ENCODE results near the gene STK35. TPM values are rescaled to one million over a fixed set of nuclear protein-coding genes. Genes with fewer than 3 reads are reported as not detected.

Gene STK35
- total and polyA plus RNA-seq, 2 of the 8 experiments (the other 6 are each of a cell fraction or from before 2014, with no cell fraction given) = 24.9 to 45.0 TPM

GRCh38 chr20:2108498-2108897 lies 6.9 kb downstream of the STK35 start:
- H3K18ac ChIP-seq (ENCODE audit: extremely low read depth, low read length) = no peak overlapping the region
- H4K5ac ChIP-seq (ENCODE audit: insufficient read length, low read depth, low read length) = no peak overlapping the region
- H3K79me2 ChIP-seq (ENCODE audit: control insufficient read depth in 1 of 2, insufficient read depth in 2 of 2, low read length in 2 of 2) = peaks cover 29 to 98% of the 10 kb centered on the region in 2 experiments
- H2BK15ac ChIP-seq (ENCODE audit: low read length) = no peak overlapping the region
- no peak overlapping the region for H4K91ac ChIP-seq (replicated peaks; ENCODE audit: insufficient read length, low read length)
- peaks cover 21% of the 10 kb centered on the region for H3K79me1 ChIP-seq (ENCODE audit: low read depth, low read length)
- no peak overlapping the region for H2BK5ac ChIP-seq (ENCODE audit: low read depth, low read length)
- no peaks in the 10 kb centered on the region for H3K9me3 ChIP-seq (ENCODE audit: insufficient read depth in 2 of 2, low read depth in 1 of 2, low read length in 1 of 2)
- DNase-seq (ENCODE audit: low read depth in 1 of 2, low spot score in 2 of 2) = no peak
- ChIA-PET POLR2A (ENCODE audit: partially characterized antibody) (no interaction called here), CTCF (ENCODE audit: partially characterized antibody) (interaction anchor here (0.6 to 2.2 kb wide), 8 partner anchors 13 to 947 kb away, joined by 3 to 10 read pairs (median 4); no protein-coding TSS in a partner anchor)
- no peak overlapping the region for H2AK5ac ChIP-seq (ENCODE audit: low read depth, low read length)
- peaks cover 0 to 13% (median 4%) of the 10 kb centered on the region in 4 experiments; a peak in 4 of 8 replicates for H3K36me3 ChIP-seq (ENCODE audit: control insufficient read depth in 2 of 4, insufficient read depth in 4 of 4, low read length in 3 of 4)
- no peak overlapping the region for H3K4ac ChIP-seq (replicated peaks; ENCODE audit: insufficient read length, low read depth, low read length)
- FAIRE-seq = no peak
- WGBS, 2 experiments (ENCODE audit: extremely low coverage in 1 of 2, insufficient coverage in 1 of 2, insufficient read length in 1 of 2, insufficient replicate concordance in 2 of 2, low coverage in 1 of 2, low lambda C conversion rate in 2 of 2, missing lambda C conversion rate in 1 of 2) = 88% methylated on average over 3 of the region's 3 CpGs; no CpG with 5 or more reads in 1 of the 2 experiments
- H4K20me1 ChIP-seq (replicated peaks in 1 of 2; ENCODE audit: control insufficient read depth in 1 of 2, insufficient read depth in 2 of 2, low read length in 2 of 2) = peaks cover 17 to 39% of the 10 kb centered on the region in 2 experiments
- peaks cover 6% of the 10 kb centered on the region for H3K23me2 ChIP-seq (ENCODE audit: low read depth, low read length)
- H3K9ac ChIP-seq (replicated peaks in 1 of 4; ENCODE audit: extremely low read depth in 1 of 4, low read depth in 3 of 4, low read length in 3 of 4) = no peak overlapping the region
- no peak overlapping the region for H3K14ac ChIP-seq (ENCODE audit: insufficient read length)
- H3K56ac ChIP-seq (replicated peaks; ENCODE audit: insufficient read length, low read depth, low read length) = no peak overlapping the region
- no peak overlapping the region for H3K4me3 ChIP-seq (ENCODE audit: extremely low read depth in 1 of 4, insufficient read depth in 2 of 4, low read depth in 3 of 4, low read length in 4 of 4)
- no peak overlapping the region for H2BK120ac ChIP-seq (replicated peaks; ENCODE audit: low read depth, low read length)
- no peak overlapping the region for H2AFZ ChIP-seq (ENCODE audit: low read length)
- no peaks in the 10 kb centered on the region for H3K27me3 ChIP-seq (replicated peaks in 1 of 4; ENCODE audit: control insufficient read depth in 3 of 4, extremely low read depth in 1 of 4, insufficient read depth in 3 of 4, low read length in 3 of 4)
- no peak overlapping the region for H3K27ac ChIP-seq (ENCODE audit: low read depth, low read length)
- H3K23ac ChIP-seq (ENCODE audit: insufficient read length) = no peak overlapping the region
- H4K8ac ChIP-seq (ENCODE audit: extremely low read depth, insufficient read depth, low read length) = no peak overlapping the region
- peaks cover 2 to 8% (median 3%) of the 10 kb centered on the region in 4 experiments; a peak in 6 of 7 replicates for H3K4me1 ChIP-seq (replicated peaks in 1 of 4; ENCODE audit: control insufficient read depth in 3 of 4, insufficient read depth in 4 of 4, low read length in 3 of 4)
- H2BK12ac ChIP-seq (ENCODE audit: low read depth, low read length) = no peak overlapping the region
- H3K4me2 ChIP-seq (ENCODE audit: insufficient read depth in 1 of 2, low read depth in 2 of 2, low read length in 2 of 2) = no peak overlapping the region
- no peak overlapping the region for H2BK20ac ChIP-seq (ENCODE audit: low read length)
- no peak for TF ChIP-seq SUZ12 (IDR thresholded peaks at IDR 0.05; ENCODE audit: low read length)
- TF ChIP-seq SP4 (IDR thresholded peaks at IDR 0.05; ENCODE audit: low read length) = no peak
- TF ChIP-seq CTBP2 (IDR thresholded peaks at IDR 0.05; ENCODE audit: borderline replicate concordance, insufficient read depth, insufficient read length, low read length) = no peak
- no peak for TF ChIP-seq SRF (IDR thresholded peaks at IDR 0.05; ENCODE audit: low read depth, low read length)
- TF ChIP-seq HDAC6 (IDR thresholded peaks at IDR 0.05; ENCODE audit: low read depth, low read length) = no peak
- no peak for TF ChIP-seq CHD2 (IDR thresholded peaks at IDR 0.05; ENCODE audit: low read length)
- TF ChIP-seq BACH1 (IDR thresholded peaks at IDR 0.05; ENCODE audit: low read length) = no peak
- TF ChIP-seq CBX8 (IDR thresholded peaks at IDR 0.05; ENCODE audit: borderline replicate concordance, low read depth, low read length) = no peak
- TF ChIP-seq RAD21 (IDR thresholded peaks at IDR 0.05 in 1 of 2, conservative IDR thresholded peaks at IDR 0.05 in 1 of 2; ENCODE audit: low read depth in 2 of 2, low read length in 2 of 2) = no peak
- TF ChIP-seq KDM5A (IDR thresholded peaks at IDR 0.05; ENCODE audit: low read length) = no peak
- TF ChIP-seq, protein P1, sequence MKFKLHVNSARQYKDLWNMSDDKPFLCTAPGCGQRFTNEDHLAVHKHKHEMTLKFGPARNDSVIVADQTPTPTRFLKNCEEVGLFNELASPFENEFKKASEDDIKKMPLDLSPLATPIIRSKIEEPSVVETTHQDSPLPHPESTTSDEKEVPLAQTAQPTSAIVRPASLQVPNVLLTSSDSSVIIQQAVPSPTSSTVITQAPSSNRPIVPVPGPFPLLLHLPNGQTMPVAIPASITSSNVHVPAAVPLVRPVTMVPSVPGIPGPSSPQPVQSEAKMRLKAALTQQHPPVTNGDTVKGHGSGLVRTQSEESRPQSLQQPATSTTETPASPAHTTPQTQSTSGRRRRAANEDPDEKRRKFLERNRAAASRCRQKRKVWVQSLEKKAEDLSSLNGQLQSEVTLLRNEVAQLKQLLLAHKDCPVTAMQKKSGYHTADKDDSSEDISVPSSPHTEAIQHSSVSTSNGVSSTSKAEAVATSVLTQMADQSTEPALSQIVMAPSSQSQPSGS (IDR thresholded peaks at IDR 0.05; ENCODE audit: low read length) = no peak
- no peak for TF ChIP-seq MAFK (IDR thresholded peaks at IDR 0.05; ENCODE audit: low read depth, low read length)
- TF ChIP-seq JUND (IDR thresholded peaks at IDR 0.05; ENCODE audit: low read length) = no peak
